Measurements from ENCODE around the gene BRICD5. TPM values are rescaled to one million over a fixed set of nuclear protein-coding genes. Genes with fewer than 3 reads are reported as not detected.

The BRICD5 gene
- total RNA-seq, 2 experiments from 2014 or later: 6.6 to 6.9 TPM

DNA sequence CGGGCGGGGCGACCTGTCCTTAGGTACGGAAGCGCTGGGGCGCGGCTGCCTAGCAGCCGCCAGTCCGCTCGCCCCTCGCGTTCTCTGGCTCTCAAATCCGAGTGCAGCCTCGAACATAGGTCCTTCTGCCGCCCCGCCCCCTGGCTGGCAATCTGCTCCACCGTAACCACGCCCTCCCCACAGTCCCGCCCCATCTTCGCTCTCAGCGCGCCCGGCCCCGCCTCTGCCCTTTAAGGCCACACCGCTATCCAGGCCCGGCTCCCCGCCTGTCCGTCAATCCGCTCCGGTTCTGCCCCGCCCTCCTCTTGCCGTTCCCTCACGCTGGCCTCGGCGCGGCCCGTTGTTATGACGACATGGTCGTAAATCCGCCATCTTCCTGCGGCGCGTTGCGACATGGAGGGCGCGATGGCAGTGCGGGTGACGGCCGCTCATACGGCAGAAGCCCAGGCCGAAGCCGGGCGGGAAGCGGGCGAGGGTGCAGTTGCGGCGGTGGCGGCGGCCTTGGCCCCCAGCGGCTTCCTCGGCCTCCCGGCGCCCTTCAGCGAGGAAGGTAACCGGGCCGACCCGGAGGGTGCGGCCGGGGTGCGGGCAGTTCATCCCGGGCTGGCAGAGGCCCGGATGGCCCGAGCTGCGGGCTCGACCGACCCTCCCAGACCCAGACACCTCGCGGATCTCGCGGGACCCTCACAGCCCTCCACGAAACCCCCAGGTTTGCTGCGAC lies 12.7 kb upstream of the BRICD5 start, which contains the start of gene E4F1:
Gene E4F1, plus strand, starts transcription at position 371 of the 721 bp plus-strand sequence. Its CDS starts 23 bp downstream, at position 394.
- CTCF ChIA-PET: interaction anchor here (1.1 to 2.7 kb wide), 3 partner anchors 14 to 29 kb away, joined by 3 to 9 read pairs (median 6); partner anchors contain the start of gene ECI1
- peak; percentile 100 for DNase-seq
- H3K4me1 Mint-ChIP-seq (ENCODE audit: low read depth): peaks cover 10% of the 10 kb centered on the region
- peak within 1 kb of the TSS; percentile 52 for H3K27ac Mint-ChIP-seq
- ATAC-seq: peak; percentile 99
- H3K36me3 Mint-ChIP-seq (ENCODE audit: low read depth): peaks cover 4% of the 10 kb centered on the region
- POLR2A ChIA-PET: interaction anchor here (0.6 to 4.0 kb wide), 6 partner anchors 11 to 68 kb away, joined by 3 to 19 read pairs (median 3); partner anchors contain the start of genes ECI1 and TRAF7
- no peaks in the 10 kb centered on the region for H3K9me3 Mint-ChIP-seq
- TF ChIP-seq CTCF (IDR thresholded peaks at IDR 0.05): no peak
- H3K27me3 Mint-ChIP-seq: no peaks in the 10 kb centered on the region
- peak within 1 kb of the TSS; percentile 80 for H3K4me3 Mint-ChIP-seq
- intact Hi-C loops (cut with micrococcal nuclease): no loop called here

GRCh38 chr16:2216330-2216729 lies 5.7 kb upstream of the BRICD5 start:
- peaks cover 29% of the 10 kb centered on the region for H3K36me3 Mint-ChIP-seq (ENCODE audit: low read depth)
- ChIA-PET CTCF (interaction anchor here (1.1 to 1.5 kb wide), 2 partner anchors 22 to 34 kb away, joined by 4 to 5 read pairs; no protein-coding TSS in a partner anchor), POLR2A (interaction anchor here (1.2 to 2.6 kb wide), 5 partner anchors 10 to 252 kb away, joined by 3 to 17 read pairs (median 6); partner anchors contain the start of genes MLST8, RPS2 and TRAF7)
- DNase-seq (no peak), ATAC-seq (no peak)
- TF ChIP-seq CTCF (IDR thresholded peaks at IDR 0.05): no peak
- peaks cover 21% of the 10 kb centered on the region for H3K4me1 Mint-ChIP-seq (ENCODE audit: low read depth)
- peak overlapping the region; percentile 92 for H3K4me3 Mint-ChIP-seq
- H3K27me3 Mint-ChIP-seq: no peaks in the 10 kb centered on the region
- H3K9me3 Mint-ChIP-seq: no peaks in the 10 kb centered on the region
- intact Hi-C loops (cut with micrococcal nuclease): no loop called here
- H3K27ac Mint-ChIP-seq: peak overlapping the region; percentile 36

DNA sequence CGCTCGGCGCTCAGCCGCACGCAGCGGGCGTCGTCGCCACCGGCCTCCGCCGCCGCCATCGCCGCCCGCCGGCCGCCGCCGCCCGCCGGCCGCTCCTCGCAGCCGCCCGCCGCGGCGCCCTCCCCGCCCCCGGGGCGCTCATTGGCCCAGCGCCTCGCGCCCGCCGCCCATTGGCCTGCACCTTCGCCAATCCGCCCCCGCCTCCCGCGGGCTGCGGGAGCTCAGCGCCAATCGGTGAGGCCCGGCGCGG lies 4.0 kb upstream of the BRICD5 start, which contains the start of gene PGP:
Gene PGP, minus strand, starts transcription at position 122 of the 250 bp plus-strand sequence. Its CDS starts 63 bp downstream, at position 59.
- intact Hi-C loops (cut with micrococcal nuclease): no loop called here
- ATAC-seq (no peak), DNase-seq (no peak)
- ChIA-PET POLR2A (interaction anchor here (1.0 to 2.6 kb wide), 6 partner anchors 9 to 223 kb away, joined by 3 to 17 read pairs (median 6); partner anchors contain the start of genes MLST8 and TRAF7), CTCF (interaction anchor here (1.0 to 1.5 kb wide), 4 partner anchors 9 to 62 kb away, joined by 3 to 5 read pairs (median 4); partner anchors contain the start of genes MLST8 and TRAF7)
- Mint-ChIP-seq H3K9me3 (no peaks in the 10 kb centered on the region), H3K27me3 (no peaks in the 10 kb centered on the region), H3K27ac (peak within 1 kb of the TSS; percentile 94), H3K4me3 (peak within 1 kb of the TSS; percentile 92), H3K4me1 (ENCODE audit: low read depth) (peaks cover 21% of the 10 kb centered on the region), H3K36me3 (ENCODE audit: low read depth) (peaks cover 29% of the 10 kb centered on the region)
- TF ChIP-seq CTCF (IDR thresholded peaks at IDR 0.05): no peak

DNA sequence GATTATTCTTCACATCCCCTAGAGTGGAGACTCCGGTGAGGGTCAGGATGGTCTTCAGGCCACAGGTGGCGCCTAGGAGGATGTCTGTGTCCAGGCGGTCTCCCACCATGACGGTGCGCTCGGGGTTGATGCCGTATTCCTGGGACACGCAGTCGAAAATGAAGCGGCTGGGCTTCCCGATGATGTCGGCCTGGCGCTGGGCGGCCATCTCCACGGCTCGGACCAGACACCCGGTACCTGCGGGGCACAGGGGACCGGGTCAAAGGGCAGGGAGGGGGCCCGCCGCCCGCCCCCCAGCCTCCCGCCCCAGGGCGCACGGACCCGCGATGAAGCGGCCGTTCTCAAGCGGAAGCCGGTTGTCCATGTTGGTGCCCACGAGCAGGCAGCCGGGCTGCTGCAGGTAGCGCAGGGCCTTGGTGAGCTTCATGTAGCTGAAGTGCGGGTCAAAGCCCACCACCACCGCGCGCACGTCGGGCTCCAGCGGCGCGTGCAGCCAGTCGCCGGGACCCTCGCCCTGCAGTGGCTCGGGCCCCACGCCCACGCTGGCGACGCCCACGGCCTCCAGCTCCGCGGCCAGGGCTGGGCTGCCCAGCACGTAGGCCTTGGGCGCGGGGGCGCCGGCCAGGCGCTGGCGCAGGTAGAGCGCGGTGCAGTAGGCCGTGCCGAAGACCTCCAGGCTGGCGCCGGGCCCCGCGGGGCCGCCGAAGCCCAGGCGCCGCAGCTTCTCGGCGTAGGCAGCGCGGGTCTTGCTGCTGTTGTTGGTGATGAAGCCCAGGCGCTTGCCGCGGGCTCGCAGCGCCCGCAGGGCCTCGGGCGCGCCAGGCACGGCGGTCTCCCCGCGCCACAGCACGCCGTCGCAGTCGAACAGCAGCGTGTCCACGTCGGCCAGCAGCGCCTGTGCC lies 3.4 kb upstream of the BRICD5 start:
- H3K27me3 Mint-ChIP-seq: no peaks in the 10 kb centered on the region
- peaks cover 21% of the 10 kb centered on the region for H3K4me1 Mint-ChIP-seq (ENCODE audit: low read depth)
- ChIA-PET CTCF (interaction anchor here (1.0 to 1.4 kb wide), 3 partner anchors 8 to 61 kb away, joined by 3 to 5 read pairs (median 3); partner anchors contain the start of genes MLST8 and TRAF7), POLR2A (interaction anchor here (0.6 to 2.6 kb wide), 6 partner anchors 9 to 61 kb away, joined by 3 to 17 read pairs (median 6); partner anchors contain the start of genes MLST8 and TRAF7)
- ATAC-seq: no peak
- no peak for TF ChIP-seq CTCF (IDR thresholded peaks at IDR 0.05)
- no peak overlapping the region for H3K27ac Mint-ChIP-seq
- no peaks in the 10 kb centered on the region for H3K9me3 Mint-ChIP-seq
- intact Hi-C loops (cut with micrococcal nuclease): no loop called here
- DNase-seq: no peak
- H3K4me3 Mint-ChIP-seq: peak overlapping the region; percentile 84
- H3K36me3 Mint-ChIP-seq (ENCODE audit: low read depth): peaks cover 31% of the 10 kb centered on the region
